Measurements from ENCODE around the gene PRKCE.

PRKCE gene

DNA sequence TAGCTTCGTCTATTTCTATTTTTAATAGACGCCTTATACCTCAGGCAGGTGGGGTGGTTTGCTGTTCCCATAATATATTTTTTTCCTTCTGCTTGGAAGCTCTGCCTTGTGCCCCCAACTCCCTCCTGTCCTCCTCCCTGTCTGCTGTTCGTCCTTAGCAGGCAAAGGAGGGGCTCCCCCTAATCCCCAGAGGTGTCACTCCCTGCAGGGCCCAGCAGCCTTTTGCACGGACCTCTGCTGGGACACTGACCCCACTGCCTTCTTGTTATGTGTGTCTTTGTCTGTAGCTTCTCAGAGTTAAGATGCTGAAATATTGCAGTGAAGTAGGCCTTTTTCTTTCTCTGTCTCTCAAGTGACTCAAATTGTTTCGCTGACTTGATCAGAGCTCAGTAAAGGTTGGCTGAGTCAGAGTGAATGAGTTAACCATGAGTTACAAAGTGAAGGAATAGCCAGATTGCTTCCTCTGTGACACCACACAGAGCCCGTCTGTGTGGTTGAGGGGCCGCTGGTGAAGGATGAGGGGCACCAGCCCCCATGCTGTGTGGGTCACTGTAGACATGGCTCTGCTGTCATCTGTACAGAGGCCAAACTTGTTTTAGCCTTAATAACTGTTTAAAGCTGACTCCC, 47.7 kb downstream of the PRKCE start:
- Histone ChIP-seq H3K9me3 (no peaks in the 10 kb centered on the region), H3K4me3 (ENCODE audit: low read depth, low read length) (no peak overlapping the region), H3K36me3 (peaks cover 22% of the 10 kb centered on the region; the same call in 1 of the 2 replicates), H3K4me1 (peaks cover 31% of the 10 kb centered on the region), H3K27me3 (no peaks in the 10 kb centered on the region)
- TF ChIP-seq, protein P1, sequence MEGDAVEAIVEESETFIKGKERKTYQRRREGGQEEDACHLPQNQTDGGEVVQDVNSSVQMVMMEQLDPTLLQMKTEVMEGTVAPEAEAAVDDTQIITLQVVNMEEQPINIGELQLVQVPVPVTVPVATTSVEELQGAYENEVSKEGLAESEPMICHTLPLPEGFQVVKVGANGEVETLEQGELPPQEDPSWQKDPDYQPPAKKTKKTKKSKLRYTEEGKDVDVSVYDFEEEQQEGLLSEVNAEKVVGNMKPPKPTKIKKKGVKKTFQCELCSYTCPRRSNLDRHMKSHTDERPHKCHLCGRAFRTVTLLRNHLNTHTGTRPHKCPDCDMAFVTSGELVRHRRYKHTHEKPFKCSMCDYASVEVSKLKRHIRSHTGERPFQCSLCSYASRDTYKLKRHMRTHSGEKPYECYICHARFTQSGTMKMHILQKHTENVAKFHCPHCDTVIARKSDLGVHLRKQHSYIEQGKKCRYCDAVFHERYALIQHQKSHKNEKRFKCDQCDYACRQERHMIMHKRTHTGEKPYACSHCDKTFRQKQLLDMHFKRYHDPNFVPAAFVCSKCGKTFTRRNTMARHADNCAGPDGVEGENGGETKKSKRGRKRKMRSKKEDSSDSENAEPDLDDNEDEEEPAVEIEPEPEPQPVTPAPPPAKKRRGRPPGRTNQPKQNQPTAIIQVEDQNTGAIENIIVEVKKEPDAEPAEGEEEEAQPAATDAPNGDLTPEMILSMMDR (IDR thresholded peaks at IDR 0.05; ENCODE audit: low read depth, low read length), result no peak
- no peak for DNase-seq

DNA sequence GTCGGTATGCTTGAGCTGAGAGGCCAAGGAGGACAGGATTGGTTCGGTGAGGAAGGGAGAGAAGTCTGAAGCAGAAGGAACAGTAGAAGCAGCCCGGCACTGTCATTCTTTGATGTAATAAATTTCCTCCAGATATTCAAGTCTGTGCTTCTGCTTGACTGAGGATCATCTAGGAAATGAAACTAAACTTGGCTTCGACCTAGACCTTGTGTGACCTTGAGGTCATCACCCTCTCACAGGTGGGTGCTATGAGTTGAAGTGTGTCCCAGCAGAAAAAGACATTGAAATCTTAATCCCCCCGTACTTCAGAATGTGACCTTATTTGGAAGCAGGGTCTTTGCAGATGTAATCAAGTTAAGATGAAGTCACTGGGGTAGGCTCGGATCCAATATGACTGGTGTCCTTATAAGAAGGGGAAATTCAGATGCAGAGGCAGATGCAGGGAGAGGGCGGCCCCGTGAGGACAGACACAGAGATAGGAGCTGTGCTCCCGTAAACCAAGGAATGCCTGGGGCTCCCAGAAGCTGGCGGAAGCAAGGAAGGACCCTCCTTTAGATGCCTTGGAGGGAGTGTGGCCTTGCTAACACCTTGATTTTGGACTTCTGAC, 49.0 kb downstream of the PRKCE start:
- TF ChIP-seq, protein P1 (IDR thresholded peaks at IDR 0.05; ENCODE audit: low read depth, low read length), result no peak
- Histone ChIP-seq H3K9me3 (no peaks in the 10 kb centered on the region), H3K36me3 (peaks cover 22% of the 10 kb centered on the region; the same call in 1 of the 2 replicates), H3K27me3 (no peaks in the 10 kb centered on the region), H3K4me1 (peaks cover 35% of the 10 kb centered on the region), H3K4me3 (ENCODE audit: low read depth, low read length) (no peak overlapping the region)
- DNase-seq, result no peak

DNA sequence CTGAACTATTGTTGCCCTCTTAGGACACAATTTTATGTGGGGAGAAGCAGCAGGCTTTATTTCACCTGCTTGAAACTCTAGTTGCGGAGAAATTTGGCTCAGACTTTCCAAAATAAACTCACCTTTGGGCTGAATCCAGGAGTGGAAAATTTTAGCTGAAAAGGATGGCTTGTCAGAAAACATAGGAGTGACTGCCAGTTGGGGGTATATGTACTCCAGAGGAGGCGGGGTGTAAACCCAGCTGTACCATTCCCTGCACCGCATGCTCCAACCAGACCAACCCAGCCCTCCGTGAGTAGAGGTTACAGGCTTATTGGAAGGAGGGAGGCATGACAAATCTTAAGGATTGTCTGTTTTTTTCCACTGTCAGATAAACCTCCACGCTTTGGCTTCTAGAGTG, 53.8 kb downstream of the PRKCE start:
- DNase-seq, result no peak
- TF ChIP-seq, protein P1 (IDR thresholded peaks at IDR 0.05; ENCODE audit: low read depth, low read length), result no peak

DNA sequence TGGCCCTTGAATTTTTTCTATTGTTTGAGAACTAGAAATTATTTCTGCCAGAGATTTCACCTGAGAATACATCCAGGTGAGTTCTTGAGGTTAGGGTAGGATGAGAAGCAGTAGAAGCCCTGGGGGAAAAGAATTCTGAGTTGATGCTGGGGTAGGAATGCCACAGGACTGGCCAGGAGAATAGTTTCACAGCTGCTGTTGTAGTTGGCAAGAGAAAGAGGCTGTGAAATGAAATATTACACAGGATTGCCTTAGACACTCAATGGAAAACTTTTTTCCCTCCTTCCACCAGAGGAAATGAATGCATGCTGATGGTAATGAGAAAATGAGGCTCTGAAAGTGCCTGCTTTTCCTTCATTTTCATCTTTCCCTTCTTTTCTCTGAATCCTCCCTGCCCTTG, 54.6 kb downstream of the PRKCE start:
- Histone ChIP-seq H3K4me1 (peaks cover 6% of the 10 kb centered on the region), H3K36me3 (peaks cover 26% of the 10 kb centered on the region)

More for the DNA sequence above, 53.8 kb downstream of the PRKCE start:
- Histone ChIP-seq H3K4me1 (peaks cover 6% of the 10 kb centered on the region), H3K4me3 (ENCODE audit: low read depth, low read length) (no peak overlapping the region), H3K36me3 (peaks cover 30% of the 10 kb centered on the region), H3K27me3 (no peaks in the 10 kb centered on the region), H3K9me3 (no peaks in the 10 kb centered on the region)

DNA sequence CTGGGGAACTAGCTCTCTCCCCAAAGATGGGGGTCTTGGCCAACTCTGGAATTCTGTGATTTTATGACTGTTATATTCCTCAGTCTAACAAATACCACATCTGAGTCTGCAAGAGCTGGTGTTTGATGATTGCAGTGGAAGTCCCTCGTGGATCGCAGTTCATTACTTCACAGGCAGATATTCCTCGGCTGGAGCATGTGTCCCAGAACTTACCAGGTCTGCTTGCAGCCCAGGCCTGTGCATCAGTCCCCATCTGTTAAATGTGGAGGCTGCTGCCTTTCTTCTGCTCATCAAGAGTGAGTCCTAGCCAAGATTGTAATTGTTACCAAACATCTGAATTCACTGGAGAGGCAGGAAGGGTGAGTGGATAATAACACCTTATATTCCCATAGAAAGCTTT, 55.5 kb downstream of the PRKCE start:
- TF ChIP-seq, protein P1 (IDR thresholded peaks at IDR 0.05; ENCODE audit: low read depth, low read length), result no peak

More for the DNA sequence above, 54.6 kb downstream of the PRKCE start:
- TF ChIP-seq, protein P1 (IDR thresholded peaks at IDR 0.05; ENCODE audit: low read depth, low read length), result no peak
- Histone ChIP-seq H3K9me3 (no peaks in the 10 kb centered on the region), H3K4me3 (ENCODE audit: low read depth, low read length) (no peak overlapping the region), H3K27me3 (no peaks in the 10 kb centered on the region)
- DNase-seq, result no peak

DNA sequence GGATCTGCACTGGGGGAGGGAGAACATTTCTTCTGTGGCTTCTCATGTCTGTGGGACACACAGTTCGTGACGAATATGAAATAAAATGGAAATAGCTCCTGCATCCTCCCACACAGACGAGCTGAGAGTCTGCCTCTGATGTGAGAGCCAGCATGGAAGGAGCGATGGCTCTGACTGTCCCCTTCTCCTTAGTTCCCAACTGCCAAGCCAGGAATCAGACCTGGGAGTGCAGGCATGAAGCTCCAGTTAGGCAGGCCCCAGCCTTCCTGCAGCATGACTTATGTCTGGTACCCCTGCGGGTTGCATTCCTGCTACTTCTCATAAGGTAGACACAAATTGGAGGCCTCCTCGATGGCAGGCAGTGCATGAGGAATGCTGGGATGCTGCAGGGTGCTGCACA, 56.2 kb downstream of the PRKCE start:
- no peaks in the 10 kb centered on the region for H3K27me3 ChIP-seq
- TF ChIP-seq, protein P1 (IDR thresholded peaks at IDR 0.05; ENCODE audit: low read depth, low read length), result no peak
- no peak for DNase-seq

More for the DNA sequence above, 55.5 kb downstream of the PRKCE start:
- Histone ChIP-seq H3K4me1 (peaks cover 6% of the 10 kb centered on the region), H3K36me3 (peaks cover 26% of the 10 kb centered on the region), H3K4me3 (ENCODE audit: low read depth, low read length) (no peak overlapping the region), H3K9me3 (no peaks in the 10 kb centered on the region), H3K27me3 (no peaks in the 10 kb centered on the region)
- no peak for DNase-seq

More for the DNA sequence above, 56.2 kb downstream of the PRKCE start:
- Histone ChIP-seq H3K36me3 (peaks cover 20% of the 10 kb centered on the region), H3K9me3 (no peaks in the 10 kb centered on the region), H3K4me3 (ENCODE audit: low read depth, low read length) (no peak overlapping the region), H3K4me1 (peaks cover 6% of the 10 kb centered on the region)

Measured in BE2C (cell line).